GM12891 (cell line): Measurements from ENCODE around the gene PRKN.

Experiments used
- DNase-seq: peaks from one replicate; pipeline ENCODE4 v3.0.0; 2011; ENCODE audit warnings: low spot score; ENCODE audit not compliant: insufficient read length
- FAIRE-seq: peaks from 2 replicates; lab custom pipeline; 2011; peaks lifted over from hg19 to GRCh38; lab: Jason Lieb, UNC
- PAX5 ChIP-seq: IDR thresholded peaks from 2 replicates; pipeline ENCODE4 v1.6.1; 2011; ENCODE audit warnings: low read length, moderate library complexity, mild to moderate bottlenecking; ENCODE audit not compliant: insufficient read depth, severe bottlenecking
- POLR2A ChIP-seq: IDR thresholded peaks from 2 replicates; pipeline ENCODE4 v1.6.1; 2011; ENCODE audit warnings: low read depth, low read length, control low read depth
- POLR2AphosphoS5 ChIP-seq: IDR thresholded peaks from 2 replicates; pipeline ENCODE4 v1.6.1; 2011; ENCODE audit warnings: low read depth, low read length, control low read depth
- POU2F2 ChIP-seq: IDR thresholded peaks from 2 replicates; pipeline ENCODE4 v1.6.1; 2011; ENCODE audit warnings: low read depth, mild to moderate bottlenecking, control low read depth, low read length, moderate library complexity
- SPI1 ChIP-seq: IDR thresholded peaks from 2 replicates; pipeline ENCODE4 v1.6.1; 2011; ENCODE audit warnings: low read depth, low read length, control low read depth
- TAF1 ChIP-seq: IDR thresholded peaks from 2 replicates; pipeline ENCODE4 v1.6.1; 2011; ENCODE audit warnings: low read depth, low read length, control low read depth

Gene PRKN

GRCh38 chr6:162572240-162572639 lies 155.3 kb downstream of the PRKN start:
- FAIRE-seq (no peak), DNase-seq (no peak)
- TF ChIP-seq PAX5 (no peak), SPI1 (no peak), POU2F2 (no peak), POLR2AphosphoS5 (no peak), POLR2A (no peak), TAF1 (no peak)

- FAIRE-seq (no peak), DNase-seq (no peak)
- TF ChIP-seq POLR2AphosphoS5 (no peak), SPI1 (no peak), TAF1 (no peak), POU2F2 (no peak), PAX5 (no peak), POLR2A (no peak)
These were observed 159.3 kb downstream of the PRKN start for GRCh38 chr6:162568266-162568665.

- no peak for FAIRE-seq
- TF ChIP-seq POLR2AphosphoS5 (no peak), SPI1 (no peak), TAF1 (no peak), POU2F2 (no peak), PAX5 (no peak), POLR2A (no peak)
- DNase-seq: no peak
These were observed 165.5 kb downstream of the PRKN start for GRCh38 chr6:162562041-162562440.

- no peak for FAIRE-seq
- DNase-seq: no peak
- no peak for TF ChIP-seq POLR2A
- no peak for TF ChIP-seq POU2F2
- TF ChIP-seq TAF1: no peak
These were observed 166.7 kb downstream of the PRKN start for GRCh38 chr6:162560891-162561290.

DNA sequence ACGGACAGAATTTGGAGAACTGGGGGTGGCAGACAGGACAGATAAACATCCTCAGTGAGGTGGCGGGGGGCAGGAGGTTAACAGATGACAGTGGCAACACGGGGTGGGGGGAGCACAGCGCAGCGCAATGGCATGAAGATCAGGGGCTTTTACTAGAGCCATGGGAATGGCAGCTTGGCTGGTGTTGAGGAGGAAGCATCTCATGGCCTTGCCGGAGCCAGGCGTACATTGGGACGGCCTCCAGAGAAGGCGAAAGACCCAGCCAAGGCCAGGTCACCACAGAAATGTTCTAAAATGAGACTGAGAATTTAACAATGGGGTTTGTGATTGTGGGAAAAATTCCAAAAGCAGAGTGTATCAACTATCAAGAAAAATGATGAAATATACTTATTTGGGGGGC lies 173.0 kb downstream of the PRKN start:
- DNase-seq (no peak), FAIRE-seq (no peak)
- TF ChIP-seq POLR2AphosphoS5 (no peak), POLR2A (no peak), POU2F2 (no peak), SPI1 (no peak), TAF1 (no peak), PAX5 (no peak)

GRCh38 chr6:162546905-162547304 lies 180.7 kb downstream of the PRKN start:
- no peak for DNase-seq
- FAIRE-seq: no peak
- TF ChIP-seq SPI1: no peak
- no peak for TF ChIP-seq POU2F2
- no peak for TF ChIP-seq TAF1
- no peak for TF ChIP-seq POLR2AphosphoS5
- no peak for TF ChIP-seq POLR2A
- TF ChIP-seq PAX5: no peak

- FAIRE-seq (no peak), DNase-seq (no peak)
These were observed 184.3 kb downstream of the PRKN start for GRCh38 chr6:162543221-162543620.

DNA sequence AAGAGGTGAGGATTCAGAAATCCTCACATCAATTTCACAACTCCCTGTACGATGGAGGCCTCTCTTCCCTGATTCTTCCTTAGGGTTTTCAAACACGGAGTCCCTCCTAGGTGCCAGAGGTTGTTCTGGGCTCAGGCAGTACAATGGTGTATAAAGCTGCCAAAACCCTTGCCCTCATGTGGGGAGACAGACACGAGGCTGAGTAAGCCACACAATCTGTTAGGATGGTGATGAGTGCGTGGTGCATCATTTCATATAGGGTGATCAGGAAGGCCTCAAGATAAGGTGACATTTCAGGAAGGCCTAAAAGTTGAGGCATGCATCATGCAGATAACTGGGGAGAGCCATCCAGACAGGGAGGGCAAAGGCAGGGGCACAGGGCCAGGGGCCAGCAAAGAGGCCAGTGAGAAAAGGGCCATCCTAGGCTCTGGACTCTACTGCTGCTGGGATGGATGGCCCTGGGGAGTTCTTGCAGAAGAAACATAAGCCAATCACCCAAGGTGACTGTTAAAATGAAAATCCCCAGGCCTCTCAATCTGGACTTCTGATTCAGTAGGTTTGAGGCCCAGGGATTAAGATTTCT lies 186.5 kb downstream of the PRKN start:
- TF ChIP-seq PAX5: no peak
- TF ChIP-seq POLR2AphosphoS5: no peak
- no peak for TF ChIP-seq TAF1
- TF ChIP-seq POU2F2: no peak
- TF ChIP-seq POLR2A: no peak
- no peak for TF ChIP-seq SPI1
- FAIRE-seq (no peak), DNase-seq (no peak)

More at GRCh38 chr6:162543221-162543620, 184.3 kb downstream of the PRKN start:
- TF ChIP-seq PAX5 (no peak), SPI1 (no peak), POU2F2 (no peak), POLR2AphosphoS5 (no peak), POLR2A (no peak), TAF1 (no peak)

DNA sequence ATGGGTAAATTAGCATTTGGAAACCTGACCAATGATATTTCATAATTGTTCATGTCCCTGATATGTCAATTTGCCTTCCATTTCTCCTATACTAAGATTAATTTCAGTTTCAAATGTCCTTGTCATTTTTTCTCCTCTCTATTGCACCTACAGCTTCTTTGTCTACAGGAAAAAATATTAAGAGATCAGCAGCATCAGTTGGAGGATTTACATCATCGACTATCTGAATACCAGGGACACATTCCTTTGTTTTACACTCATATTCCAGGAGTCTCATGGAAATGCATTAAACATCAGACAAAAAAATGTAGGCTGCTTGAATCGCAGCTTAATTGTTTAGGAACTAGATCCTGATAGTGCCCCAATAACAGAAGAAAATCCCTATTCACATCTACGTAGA lies 188.2 kb downstream of the PRKN start:
- DNase-seq (no peak), FAIRE-seq (no peak)
- no peak for TF ChIP-seq POLR2A
- TF ChIP-seq POLR2AphosphoS5: no peak
- no peak for TF ChIP-seq SPI1
- TF ChIP-seq PAX5: no peak
- no peak for TF ChIP-seq TAF1
- TF ChIP-seq POU2F2: no peak

DNA sequence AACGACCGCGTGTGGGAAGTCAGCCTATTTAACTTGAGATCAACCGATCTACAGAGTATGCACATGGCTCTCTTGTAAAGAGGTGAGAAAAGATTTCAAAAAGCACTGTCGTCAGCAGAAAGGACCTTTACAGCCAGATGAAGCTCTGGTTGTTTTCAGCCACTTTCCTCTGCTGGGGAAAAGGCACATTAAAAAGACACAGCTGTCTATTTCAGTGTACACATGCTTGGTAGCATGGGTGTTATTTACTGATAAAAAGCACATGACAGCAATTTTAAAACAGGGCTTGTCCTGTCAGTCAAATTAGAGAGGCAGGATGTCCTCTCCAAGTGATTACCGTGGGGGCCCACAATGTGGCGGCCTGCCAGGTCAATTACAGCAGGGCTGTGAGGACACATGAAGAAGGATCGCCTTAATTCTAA lies 188.9 kb downstream of the PRKN start:
- FAIRE-seq: no peak
- TF ChIP-seq POLR2AphosphoS5: no peak
- no peak for TF ChIP-seq SPI1
- no peak for TF ChIP-seq PAX5
- TF ChIP-seq POU2F2: no peak
- TF ChIP-seq POLR2A: no peak
- no peak for TF ChIP-seq TAF1
- no peak for DNase-seq
